Endothelial cell of umbilical vein (primary cell): ENCODE results near the gene OTOGL. TPM values are rescaled to one million over a fixed set of nuclear protein-coding genes. Genes with fewer than 3 reads are reported as not detected.

Experiments used
- BruUV-seq: library from RNA; stranded (reverse); fragments of 400-500 nt; replicated peaks from 2 replicates; lab custom pipeline; 2021; lab: Mats Ljungman, UMichigan
- CTCF ChIA-PET: fragments of 300-600, 350-600 bp; sonication (Branson Sonifier 250); formaldehyde crosslinking; loops from one replicate; lab custom pipeline; 2021; ENCODE audit warnings: antibody characterized with exemption, inconsistent platforms; lab: Charles Lee
- POLR2A ChIA-PET: fragments of 300-600, 350-600 bp; sonication (Branson Sonifier 250); formaldehyde crosslinking; loops from one replicate; lab custom pipeline; 2021; ENCODE audit warnings: antibody characterized with exemption, inconsistent platforms; lab: Charles Lee
- DNase-seq: peaks from one replicate; pipeline ENCODE4 v3.0.0-alpha.2; 2011; ENCODE audit warnings: low read depth, low spot score
- FAIRE-seq: peaks from 2 replicates; lab custom pipeline; 2011; peaks lifted over from hg19 to GRCh38; lab: Jason Lieb, UNC
- H2AFZ ChIP-seq: 2 replicates; pipeline ENCODE4 v1.6.0; 2012; ENCODE audit warnings: low read depth, low read length, control low read depth, inconsistent platforms
- H3K27ac ChIP-seq: 2 replicates; pipeline ENCODE4 v1.5.1; 2011; ENCODE audit warnings: low read depth, mild to moderate bottlenecking, control low read depth, low read length, moderate library complexity; ENCODE audit not compliant: insufficient read depth
- H3K27me3 ChIP-seq, 2 experiments: 2 replicates each; pipeline versions ENCODE4 v1.6.0 to v1.6.1; 2011; ENCODE audit warnings: low read length in 2 of 2, mixed read lengths in 1 of 2; ENCODE audit not compliant: control insufficient read depth in 2 of 2, insufficient read depth in 2 of 2
- H3K36me3 ChIP-seq, 2 experiments: 2 replicates in 1 of 2; 3 replicates in 1 of 2; pipeline ENCODE4 v1.5.1; 2011; ENCODE audit warnings: low read length in 2 of 2, mild to moderate bottlenecking in 1 of 2, moderate library complexity in 1 of 2; ENCODE audit not compliant: control insufficient read depth in 2 of 2, insufficient read depth in 2 of 2; ENCODE audit errors: extremely low read depth in 1 of 2
- H3K4me1 ChIP-seq: 3 replicates; pipeline ENCODE4 v1.5.1; 2011; ENCODE audit warnings: mild to moderate bottlenecking, low read length; ENCODE audit not compliant: control insufficient read depth, insufficient read depth; ENCODE audit errors: extremely low read depth
- H3K4me2 ChIP-seq: 2 replicates; pipeline ENCODE4 v1.6.1; 2011; ENCODE audit warnings: low read length, control low read depth, mixed read lengths; ENCODE audit not compliant: insufficient read depth
- H3K4me3 ChIP-seq, 3 experiments: fragments of 200-600 bp in 1 of 3; sonication (generic), shearing (Covaris generic) in 1 of 3; replicated peaks in 1 of 3; 2 replicates each; pipeline ENCODE4 v1.5.1; 2011 to 2016; ENCODE audit warnings: control low read depth in 3 of 3, low read length in 3 of 3, mild to moderate bottlenecking in 2 of 3, inconsistent platforms in 1 of 3, low read depth in 1 of 3, moderate library complexity in 1 of 3; ENCODE audit not compliant: insufficient read depth in 1 of 3
- H3K79me2 ChIP-seq: 2 replicates; pipeline ENCODE4 v1.6.0; 2012; ENCODE audit warnings: low read length, inconsistent platforms; ENCODE audit not compliant: control insufficient read depth, insufficient read depth
- H3K9ac ChIP-seq: replicated peaks from 2 replicates; pipeline ENCODE3; 2011; ENCODE audit warnings: low read length, control low read depth; ENCODE audit not compliant: insufficient read depth; ENCODE audit errors: extremely low read depth
- H3K9me1 ChIP-seq: replicated peaks from 3 replicates; pipeline ENCODE4 v1.6.0; 2011; ENCODE audit warnings: mild to moderate bottlenecking, low read length; ENCODE audit not compliant: control insufficient read depth, insufficient read depth; ENCODE audit errors: extremely low read depth
- H3K9me3 ChIP-seq: replicated peaks from 2 replicates; pipeline ENCODE4 v1.5.1; 2012; ENCODE audit warnings: low read length, inconsistent platforms; ENCODE audit not compliant: control insufficient read depth, insufficient read depth
- H4K20me1 ChIP-seq: replicated peaks from 2 replicates; pipeline ENCODE3; 2011; ENCODE audit warnings: mild to moderate bottlenecking, low read length; ENCODE audit not compliant: control insufficient read depth, insufficient read depth; ENCODE audit errors: extremely low read depth
- EZH2 ChIP-seq: IDR thresholded peaks from 2 replicates; pipeline ENCODE4 v1.6.1; 2012; ENCODE audit warnings: borderline replicate concordance, low read depth, mild to moderate bottlenecking, moderate library complexity, low read length, inconsistent platforms; ENCODE audit not compliant: severe bottlenecking
- FOS ChIP-seq: IDR thresholded peaks from 2 replicates; pipeline ENCODE4 v1.6.1; 2011; ENCODE audit warnings: mild to moderate bottlenecking, low read length, moderate library complexity, borderline replicate concordance; ENCODE audit not compliant: insufficient read depth
- GATA2 ChIP-seq: IDR thresholded peaks from 2 replicates; pipeline ENCODE4 v1.7.0; 2011; ENCODE audit warnings: low read depth, mild to moderate bottlenecking, moderate library complexity, mixed read lengths, low read length; ENCODE audit not compliant: insufficient read length, insufficient read depth
- JUN ChIP-seq: IDR thresholded peaks from 2 replicates; pipeline ENCODE4 v1.6.1; 2011; ENCODE audit warnings: borderline replicate concordance, low read depth; ENCODE audit not compliant: insufficient read length, insufficient read depth
- MYC ChIP-seq: IDR thresholded peaks from one replicate; pipeline ENCODE4 v1.6.1; 2011; ENCODE audit warnings: mild to moderate bottlenecking, low read depth, low read length
- POLR2A ChIP-seq: IDR thresholded peaks from 2 replicates; pipeline ENCODE4 v1.6.1; 2012; ENCODE audit warnings: low read depth, mild to moderate bottlenecking, control low read depth, low read length
- POLR2AphosphoS5 ChIP-seq: IDR thresholded peaks from 2 replicates; pipeline ENCODE4 v1.6.1; 2012; ENCODE audit warnings: low read depth, mild to moderate bottlenecking, control low read depth, low read length, moderate library complexity; ENCODE audit not compliant: insufficient read depth
- dilution Hi-C: fragments of 300-500 bp; cut with MboI; formaldehyde crosslinking; loops from one replicate; pipeline ENCODE4 v1.15.0; 2019; ENCODE audit warnings: low sequenced_read_pairs; ENCODE audit not compliant: extremely low pct_ligation_motif_present
- intact Hi-C: fragments of 100-400 bp; cut with micrococcal nuclease; formaldehyde crosslinking; loops from one replicate; pipeline ENCODE4 v1.10.0; 2022
- polyA plus RNA-seq, 4 experiments: library from polyadenylated mRNA; depleted of rRNA in 3 of 4; stranded (reverse) in 3 of 4; unstranded in 1 of 4; fragments of >200 nt; gene quantifications; 2 replicates each; pipeline versions ENCODE4 v1.2.1 to v1.2.3, GENCODE V29; 2011 to 2012; ENCODE audit warnings: missing spikeins in 1 of 4
- total RNA-seq: library from RNA; stranded (reverse); gene quantifications from 2 replicates; pipeline ENCODE4 v1.2.3, GENCODE V29; 2021
- TF ChIP-seq, protein P1 (sequence below): IDR thresholded peaks from 2 replicates; pipeline ENCODE4 v1.6.1; 2011; ENCODE audit not compliant: insufficient read depth, insufficient read length
- TF ChIP-seq, protein P2 (sequence below), 2 donors: IDR thresholded peaks; 1 replicate in 1 of 2; 2 replicates in 1 of 2; pipeline ENCODE4 v1.5.1; 2011; ENCODE audit warnings: low read length in 2 of 2, mild to moderate bottlenecking in 2 of 2, moderate library complexity in 2 of 2, control low read depth in 1 of 2, inconsistent platforms in 1 of 2, low read depth in 1 of 2; ENCODE audit not compliant: insufficient read depth in 1 of 2; ENCODE audit errors: extremely low read depth in 1 of 2

Gene OTOGL
- total and polyA plus RNA-seq, 2 donors (not counting 3 experiments of a cell fraction or from before 2014, with no cell fraction given), result 1.4 to 2.0 TPM

DNA sequence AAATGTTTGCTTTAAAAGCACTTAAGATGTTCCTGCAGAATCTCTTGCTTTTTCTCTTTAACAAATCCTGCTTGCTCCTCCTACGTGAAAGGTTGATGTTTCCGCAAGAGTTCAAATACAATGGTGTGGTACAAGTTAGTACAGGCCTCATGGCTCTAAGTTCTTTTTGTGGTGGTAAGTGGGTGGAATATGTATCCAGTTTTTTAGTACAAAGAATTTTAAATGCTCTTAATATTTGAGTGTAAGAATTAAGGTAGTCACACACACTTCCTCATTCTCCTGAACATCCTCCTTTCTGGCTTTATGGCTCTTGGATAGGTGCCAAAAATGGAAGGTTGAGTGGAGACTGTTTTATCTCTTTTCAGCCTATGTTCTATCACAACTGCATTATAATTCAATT lies 1.8 kb downstream of the OTOGL start:
- Histone ChIP-seq H3K4me3 (no peak overlapping the region), H2AFZ (peak overlapping the region; percentile 47)
- no peak for TF ChIP-seq EZH2
- TF ChIP-seq JUN, result no peak

DNA sequence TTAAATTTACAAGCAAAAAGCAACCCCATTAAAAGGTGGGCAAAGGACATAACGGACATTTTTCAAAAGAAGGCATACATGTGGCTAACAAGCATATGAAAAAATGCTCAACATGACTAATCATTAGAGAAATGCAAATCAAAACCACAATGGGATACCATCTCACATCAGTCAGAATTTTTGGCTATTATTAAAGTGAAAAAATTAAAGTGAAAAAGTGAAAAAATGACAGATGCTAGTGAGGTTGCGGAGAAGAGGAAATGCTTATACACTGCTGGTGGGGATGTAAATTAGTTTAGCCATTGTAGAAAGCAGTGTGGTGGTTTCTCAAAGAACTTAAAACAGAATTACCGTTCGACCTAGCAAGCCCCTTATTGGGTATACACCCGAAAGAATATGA lies 7.9 kb downstream of the OTOGL start:
- TF ChIP-seq JUN (no peak), POLR2AphosphoS5 (no peak), EZH2 (no peak), GATA2 (no peak), POLR2A (no peak), MYC (no peak), FOS (no peak)
- TF ChIP-seq, protein P1, sequence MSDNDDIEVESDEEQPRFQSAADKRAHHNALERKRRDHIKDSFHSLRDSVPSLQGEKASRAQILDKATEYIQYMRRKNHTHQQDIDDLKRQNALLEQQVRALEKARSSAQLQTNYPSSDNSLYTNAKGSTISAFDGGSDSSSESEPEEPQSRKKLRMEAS, result no peak
- TF ChIP-seq, protein P2, sequence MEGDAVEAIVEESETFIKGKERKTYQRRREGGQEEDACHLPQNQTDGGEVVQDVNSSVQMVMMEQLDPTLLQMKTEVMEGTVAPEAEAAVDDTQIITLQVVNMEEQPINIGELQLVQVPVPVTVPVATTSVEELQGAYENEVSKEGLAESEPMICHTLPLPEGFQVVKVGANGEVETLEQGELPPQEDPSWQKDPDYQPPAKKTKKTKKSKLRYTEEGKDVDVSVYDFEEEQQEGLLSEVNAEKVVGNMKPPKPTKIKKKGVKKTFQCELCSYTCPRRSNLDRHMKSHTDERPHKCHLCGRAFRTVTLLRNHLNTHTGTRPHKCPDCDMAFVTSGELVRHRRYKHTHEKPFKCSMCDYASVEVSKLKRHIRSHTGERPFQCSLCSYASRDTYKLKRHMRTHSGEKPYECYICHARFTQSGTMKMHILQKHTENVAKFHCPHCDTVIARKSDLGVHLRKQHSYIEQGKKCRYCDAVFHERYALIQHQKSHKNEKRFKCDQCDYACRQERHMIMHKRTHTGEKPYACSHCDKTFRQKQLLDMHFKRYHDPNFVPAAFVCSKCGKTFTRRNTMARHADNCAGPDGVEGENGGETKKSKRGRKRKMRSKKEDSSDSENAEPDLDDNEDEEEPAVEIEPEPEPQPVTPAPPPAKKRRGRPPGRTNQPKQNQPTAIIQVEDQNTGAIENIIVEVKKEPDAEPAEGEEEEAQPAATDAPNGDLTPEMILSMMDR (IDR thresholded peaks at IDR 0.05; ENCODE audit: extremely low read depth in 1 of 2, insufficient read depth in 1 of 2, low read depth in 1 of 2, low read length in 2 of 2), result no peak
- dilution Hi-C loops, result no loop called here

More for the DNA sequence above, 1.8 kb downstream of the OTOGL start:
- peak overlapping the region; percentile 89 for H3K4me2 ChIP-seq
- dilution Hi-C loops (no loop called here), intact Hi-C loops (loop anchor here (2.0 kb wide), 1 partner anchor 44 kb away; no protein-coding TSS in a partner anchor)
- no peaks in the 10 kb centered on the region for H3K9me1 ChIP-seq
- no peaks in the 10 kb centered on the region for H3K27me3 ChIP-seq
- peak overlapping the region; percentile 62 for H3K27ac ChIP-seq
- peak; percentile 59 for DNase-seq
- no TSS peak for BruUV-seq
- ChIA-PET CTCF (interaction anchor here (1.3 kb wide), 1 partner anchor 86 kb away, joined by 3 read pairs; no protein-coding TSS in a partner anchor), POLR2A (no interaction called here)
- peak overlapping the region; percentile 14 for H3K9ac ChIP-seq
- H3K79me2 ChIP-seq, result no peaks in the 10 kb centered on the region
- H3K4me1 ChIP-seq, result peaks cover 20% of the 10 kb centered on the region
- no peak for FAIRE-seq
- H4K20me1 ChIP-seq, result no peaks in the 10 kb centered on the region
- no peaks in the 10 kb centered on the region for H3K36me3 ChIP-seq
- no peaks in the 10 kb centered on the region for H3K9me3 ChIP-seq

More for the DNA sequence above, 7.9 kb downstream of the OTOGL start:
- Histone ChIP-seq H3K9me1 (no peaks in the 10 kb centered on the region), H3K4me3 (no peak overlapping the region), H3K27ac (no peak overlapping the region), H3K27me3 (no peaks in the 10 kb centered on the region), H2AFZ (no peak overlapping the region), H3K36me3 (no peaks in the 10 kb centered on the region), H3K9me3 (no peaks in the 10 kb centered on the region), H3K4me2 (no peak overlapping the region), H3K9ac (no peak overlapping the region), H4K20me1 (no peaks in the 10 kb centered on the region), H3K4me1 (no peaks in the 10 kb centered on the region), H3K79me2 (no peaks in the 10 kb centered on the region)
- ChIA-PET CTCF (no interaction called here), POLR2A (no interaction called here)
- intact Hi-C loops, result no loop called here
- FAIRE-seq, result no peak
- DNase-seq, result no peak
- no TSS peak for BruUV-seq
